ENCODE data around the gene HPS3.

The HPS3 gene, protein sequence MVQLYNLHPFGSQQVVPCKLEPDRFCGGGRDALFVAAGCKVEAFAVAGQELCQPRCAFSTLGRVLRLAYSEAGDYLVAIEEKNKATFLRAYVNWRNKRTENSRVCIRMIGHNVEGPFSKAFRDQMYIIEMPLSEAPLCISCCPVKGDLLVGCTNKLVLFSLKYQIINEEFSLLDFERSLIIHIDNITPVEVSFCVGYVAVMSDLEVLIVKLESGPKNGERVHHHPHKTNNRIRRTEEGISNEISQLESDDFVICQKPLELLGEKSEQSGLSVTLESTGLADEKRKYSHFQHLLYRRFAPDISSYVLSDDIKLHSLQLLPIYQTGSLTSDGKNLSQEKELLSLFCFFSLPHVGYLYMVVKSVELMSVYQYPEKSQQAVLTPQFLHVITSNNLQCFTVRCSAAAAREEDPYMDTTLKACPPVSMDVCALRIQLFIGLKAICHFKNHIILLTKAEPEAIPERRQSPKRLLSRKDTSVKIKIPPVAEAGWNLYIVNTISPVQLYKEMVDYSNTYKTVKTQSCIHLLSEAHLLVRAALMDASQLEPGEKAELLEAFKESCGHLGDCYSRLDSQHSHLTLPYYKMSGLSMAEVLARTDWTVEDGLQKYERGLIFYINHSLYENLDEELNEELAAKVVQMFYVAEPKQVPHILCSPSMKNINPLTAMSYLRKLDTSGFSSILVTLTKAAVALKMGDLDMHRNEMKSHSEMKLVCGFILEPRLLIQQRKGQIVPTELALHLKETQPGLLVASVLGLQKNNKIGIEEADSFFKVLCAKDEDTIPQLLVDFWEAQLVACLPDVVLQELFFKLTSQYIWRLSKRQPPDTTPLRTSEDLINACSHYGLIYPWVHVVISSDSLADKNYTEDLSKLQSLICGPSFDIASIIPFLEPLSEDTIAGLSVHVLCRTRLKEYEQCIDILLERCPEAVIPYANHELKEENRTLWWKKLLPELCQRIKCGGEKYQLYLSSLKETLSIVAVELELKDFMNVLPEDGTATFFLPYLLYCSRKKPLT

DNA sequence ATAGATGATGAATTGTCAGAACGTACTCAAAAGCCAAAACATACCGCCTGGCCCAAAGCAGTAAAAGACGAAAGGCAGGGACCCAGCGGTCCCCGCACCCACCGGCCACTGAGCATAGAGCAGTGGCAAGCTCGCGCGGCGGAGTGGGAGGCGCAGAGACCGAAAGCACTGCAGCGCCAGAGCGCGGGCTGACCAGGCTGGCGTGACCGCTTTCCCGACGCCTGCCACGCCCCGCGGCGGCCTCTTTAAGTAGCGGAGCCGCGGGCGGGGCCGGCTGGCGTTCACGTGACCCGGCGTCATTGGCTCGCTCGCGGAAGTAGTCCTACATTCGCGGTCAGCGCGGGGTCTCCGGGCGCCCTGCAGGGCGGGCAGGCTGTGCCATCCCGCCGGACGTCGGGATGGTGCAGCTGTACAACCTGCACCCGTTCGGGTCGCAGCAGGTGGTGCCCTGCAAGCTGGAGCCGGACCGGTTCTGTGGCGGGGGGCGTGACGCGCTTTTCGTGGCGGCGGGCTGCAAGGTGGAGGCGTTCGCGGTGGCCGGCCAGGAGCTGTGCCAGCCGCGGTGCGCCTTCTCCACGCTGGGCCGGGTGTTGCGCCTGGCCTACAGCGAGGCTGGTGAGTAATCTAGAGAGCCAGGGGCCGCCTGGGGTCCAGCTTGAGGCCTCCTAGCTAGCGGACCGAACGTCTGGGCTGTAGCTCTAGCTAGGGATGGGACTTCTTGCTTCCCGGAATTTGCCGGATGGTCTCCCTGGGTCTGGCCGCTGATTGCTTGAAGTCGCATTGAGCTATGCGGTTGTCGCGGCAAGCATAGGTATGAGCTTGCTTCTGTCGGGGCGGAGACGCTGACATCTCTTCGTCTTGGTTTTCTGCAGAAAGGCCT lies at the start of gene HPS3:
TSS of gene HPS3 (plus strand) at position 313 of the 880 bp plus-strand sequence. CDS start at position 399, 86 bp downstream.
- Histone ChIP-seq H3K27me3 (ENCODE audit: control insufficient read depth, insufficient read depth, low read length) (no peaks in the 10 kb centered on the region), H3K4me1 (ENCODE audit: control insufficient read depth, insufficient read depth, low read length) (no peaks in the 10 kb centered on the region), H3K4me3 (ENCODE audit: low read length) (peak within 1 kb of the TSS; percentile 66), H3K9me3 (ENCODE audit: control insufficient read depth, insufficient read depth, low read length) (no peaks in the 10 kb centered on the region), H3K27ac (ENCODE audit: low read length) (no peak within 1 kb of the TSS), H3K36me3 (ENCODE audit: control insufficient read depth, insufficient read depth, low read length) (no peaks in the 10 kb centered on the region)
- peak; percentile 43 for DNase-seq (ENCODE audit: low read depth, low spot score)
- WGBS (ENCODE audit: insufficient coverage, insufficient read length), result no CpG with 5 or more reads among the region's 84 CpGs

DNA sequence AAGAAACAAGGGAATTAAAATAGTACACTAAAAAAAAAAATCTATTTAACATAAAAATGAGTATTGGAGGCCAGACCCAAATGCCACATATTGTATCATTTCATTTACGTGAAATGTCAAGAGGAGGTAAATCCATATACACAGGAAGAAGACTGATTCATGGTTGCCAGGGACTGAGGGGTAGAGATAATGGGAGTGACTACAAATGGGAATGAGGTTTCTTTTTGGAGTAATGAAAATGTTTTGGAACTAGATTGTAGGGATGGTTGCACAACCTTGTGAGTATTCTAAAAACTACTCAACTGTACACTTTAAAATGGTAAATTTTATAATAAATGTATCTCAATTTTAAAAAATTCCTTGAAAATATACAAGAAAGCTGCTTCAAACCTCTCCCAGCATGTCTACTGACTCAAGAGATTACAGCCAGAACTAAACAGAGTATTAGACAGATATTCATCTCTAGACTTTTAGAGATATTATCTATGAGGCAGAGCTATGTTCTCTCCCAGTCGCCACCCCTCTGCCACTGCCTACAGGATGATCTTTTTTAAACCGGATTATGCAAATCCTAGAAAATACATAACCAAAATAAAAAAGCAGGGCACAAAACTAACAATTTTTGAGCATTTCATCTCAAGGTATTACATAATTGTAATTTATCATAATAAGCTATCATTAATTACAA lies 49.3 kb upstream of the HPS3 start:
- no peaks in the 10 kb centered on the region for H3K36me3 ChIP-seq (ENCODE audit: control insufficient read depth, insufficient read depth, low read length)

DNA sequence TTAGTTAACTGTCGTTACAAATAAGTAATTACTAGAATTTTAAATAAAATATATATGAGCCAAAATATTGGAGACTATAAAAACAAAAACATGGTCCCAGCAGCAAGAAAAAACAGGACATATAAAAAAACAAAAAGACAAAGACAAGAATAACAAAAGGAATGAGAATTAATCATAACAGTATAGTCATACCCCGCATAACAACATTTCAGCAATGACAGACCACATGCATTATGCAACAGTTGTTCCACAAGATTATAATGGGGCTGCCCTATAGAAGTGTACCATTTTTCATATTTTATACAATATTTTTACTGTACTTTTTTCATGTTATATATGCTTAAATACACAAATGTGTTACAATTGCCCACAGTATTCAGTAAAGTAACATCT lies 48.7 kb upstream of the HPS3 start:
- no peak overlapping the region for H3K4me3 ChIP-seq (ENCODE audit: low read length)
- DNase-seq (ENCODE audit: low read depth, low spot score), result no peak
- no peak overlapping the region for H3K27ac ChIP-seq (ENCODE audit: low read length)
- no peaks in the 10 kb centered on the region for H3K9me3 ChIP-seq (ENCODE audit: control insufficient read depth, insufficient read depth, low read length)
- H3K4me1 ChIP-seq (ENCODE audit: control insufficient read depth, insufficient read depth, low read length), result no peaks in the 10 kb centered on the region
- H3K27me3 ChIP-seq (ENCODE audit: control insufficient read depth, insufficient read depth, low read length), result no peaks in the 10 kb centered on the region
- no peaks in the 10 kb centered on the region for H3K36me3 ChIP-seq (ENCODE audit: control insufficient read depth, insufficient read depth, low read length)
- whole genome bisulfite sequencing (ENCODE audit: insufficient coverage, insufficient read length), result no CpG with 5 or more reads among the region's 2 CpGs

More for the DNA sequence above, 49.3 kb upstream of the HPS3 start:
- Histone ChIP-seq H3K4me3 (ENCODE audit: low read length) (no peak overlapping the region), H3K27ac (ENCODE audit: low read length) (no peak overlapping the region), H3K27me3 (ENCODE audit: control insufficient read depth, insufficient read depth, low read length) (no peaks in the 10 kb centered on the region), H3K4me1 (ENCODE audit: control insufficient read depth, insufficient read depth, low read length) (no peaks in the 10 kb centered on the region), H3K9me3 (ENCODE audit: control insufficient read depth, insufficient read depth, low read length) (no peaks in the 10 kb centered on the region)
- no CpG with 5 or more reads among the region's 3 CpGs for WGBS (ENCODE audit: insufficient coverage, insufficient read length)
- DNase-seq (ENCODE audit: low read depth, low spot score), result no peak

DNA sequence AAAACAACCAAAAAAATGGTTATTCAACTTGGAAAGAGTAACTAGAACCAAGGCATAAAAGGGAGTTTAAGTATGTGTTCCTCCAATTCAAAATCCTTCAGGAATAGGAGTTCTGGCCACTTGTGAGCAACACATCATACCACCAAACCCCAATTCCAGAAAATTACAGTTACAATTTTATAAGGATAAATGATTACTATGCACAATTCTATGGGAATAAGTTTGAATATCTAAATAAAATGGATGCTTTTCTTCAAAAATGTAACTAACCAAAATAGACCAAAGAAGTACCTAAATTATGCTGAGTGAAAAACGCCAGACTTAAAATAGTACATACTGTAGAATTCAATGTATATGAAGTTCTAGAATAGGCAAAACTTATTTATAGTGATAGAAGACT lies 47.7 kb upstream of the HPS3 start:
- Histone ChIP-seq H3K27ac (ENCODE audit: low read length) (no peak overlapping the region), H3K4me3 (ENCODE audit: low read length) (no peak overlapping the region), H3K9me3 (ENCODE audit: control insufficient read depth, insufficient read depth, low read length) (no peaks in the 10 kb centered on the region), H3K4me1 (ENCODE audit: control insufficient read depth, insufficient read depth, low read length) (no peaks in the 10 kb centered on the region), H3K27me3 (ENCODE audit: control insufficient read depth, insufficient read depth, low read length) (no peaks in the 10 kb centered on the region), H3K36me3 (ENCODE audit: control insufficient read depth, insufficient read depth, low read length) (no peaks in the 10 kb centered on the region)
- WGBS (ENCODE audit: insufficient coverage, insufficient read length), result no CpG with 5 or more reads among the region's 1 CpG
- DNase-seq (ENCODE audit: low read depth, low spot score), result no peak

DNA sequence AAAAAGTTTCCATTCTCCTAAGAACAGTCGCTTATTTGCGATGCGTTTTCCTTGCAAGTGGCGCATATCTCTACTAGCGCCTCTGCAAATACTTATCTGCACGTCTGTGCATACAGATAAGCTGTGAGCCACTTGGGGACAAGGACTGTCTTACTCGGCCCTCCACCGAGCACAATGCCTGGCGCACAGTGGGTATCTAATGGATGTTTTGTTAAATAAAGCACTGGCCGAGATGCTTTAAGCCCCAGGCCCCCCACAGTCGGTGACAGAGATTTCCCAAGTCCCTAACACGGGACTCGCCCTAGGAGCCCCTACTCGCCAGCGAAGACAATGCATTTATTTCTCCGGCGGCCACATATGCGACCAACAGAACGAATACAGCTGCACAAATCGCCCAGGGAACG lies 43.6 kb upstream of the HPS3 start:
- peak; percentile 13 for DNase-seq (ENCODE audit: low read depth, low spot score)
- no CpG with 5 or more reads among the region's 21 CpGs for WGBS (ENCODE audit: insufficient coverage, insufficient read length)
- Histone ChIP-seq H3K9me3 (ENCODE audit: control insufficient read depth, insufficient read depth, low read length) (no peaks in the 10 kb centered on the region), H3K36me3 (ENCODE audit: control insufficient read depth, insufficient read depth, low read length) (no peaks in the 10 kb centered on the region), H3K4me1 (ENCODE audit: control insufficient read depth, insufficient read depth, low read length) (no peaks in the 10 kb centered on the region; the same call in 1 of the 2 replicates), H3K27ac (ENCODE audit: low read length) (no peak overlapping the region), H3K27me3 (ENCODE audit: control insufficient read depth, insufficient read depth, low read length) (no peaks in the 10 kb centered on the region), H3K4me3 (ENCODE audit: low read length) (peak overlapping the region; percentile 57; the same call in 1 of the 2 replicates)

DNA sequence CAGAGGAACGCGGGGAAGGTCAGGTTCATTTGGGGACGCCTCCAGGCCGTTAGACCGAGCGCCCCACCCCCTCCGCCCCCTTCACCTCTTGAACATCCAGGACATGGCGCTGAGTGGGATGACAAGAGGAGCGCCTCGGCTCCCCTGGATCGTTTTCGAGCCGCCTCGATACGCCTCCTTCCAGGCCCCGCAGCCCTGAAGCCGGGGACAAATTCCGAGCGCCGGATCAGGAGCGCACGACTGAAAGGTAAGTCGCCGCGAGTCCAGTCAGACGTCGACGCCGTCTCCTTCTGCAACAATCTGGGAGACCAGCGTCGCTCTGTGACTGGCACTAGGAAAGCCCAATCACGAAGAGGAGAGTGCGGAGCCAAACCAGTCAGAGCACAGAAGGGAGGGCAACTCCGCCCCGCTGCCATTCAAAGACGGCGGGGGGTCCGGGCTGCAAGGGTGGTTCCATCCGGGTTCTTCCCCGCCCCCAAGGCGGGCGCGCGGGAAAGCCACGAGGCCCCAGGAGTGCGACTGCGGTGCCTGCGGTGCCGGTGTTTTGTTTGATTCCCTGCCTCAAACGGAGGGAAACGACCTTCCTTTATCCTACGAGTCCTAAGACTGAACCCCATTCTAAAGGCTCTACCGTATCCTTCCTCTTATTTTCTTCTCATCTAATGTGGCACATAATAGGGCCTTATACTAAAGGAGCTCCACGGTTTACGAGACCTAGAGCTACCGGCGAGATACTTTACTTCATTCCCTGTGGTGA lies 43.0 kb upstream of the HPS3 start, which contains the start of gene HLTF:
TSS of gene HLTF (minus strand) at position 302 of the 757 bp plus-strand sequence. CDS start at position 105, 197 bp downstream.
- Histone ChIP-seq H3K4me1 (ENCODE audit: control insufficient read depth, insufficient read depth, low read length) (no peaks in the 10 kb centered on the region; the same call in 1 of the 2 replicates), H3K27me3 (ENCODE audit: control insufficient read depth, insufficient read depth, low read length) (no peaks in the 10 kb centered on the region), H3K27ac (ENCODE audit: low read length) (no peak within 1 kb of the TSS), H3K36me3 (ENCODE audit: control insufficient read depth, insufficient read depth, low read length) (no peaks in the 10 kb centered on the region), H3K4me3 (ENCODE audit: low read length) (peak within 1 kb of the TSS; percentile 57), H3K9me3 (ENCODE audit: control insufficient read depth, insufficient read depth, low read length) (no peaks in the 10 kb centered on the region)
- WGBS (ENCODE audit: insufficient coverage, insufficient read length), result no CpG with 5 or more reads among the region's 57 CpGs
- peak; percentile 99 for DNase-seq (ENCODE audit: low read depth, low spot score)

DNA sequence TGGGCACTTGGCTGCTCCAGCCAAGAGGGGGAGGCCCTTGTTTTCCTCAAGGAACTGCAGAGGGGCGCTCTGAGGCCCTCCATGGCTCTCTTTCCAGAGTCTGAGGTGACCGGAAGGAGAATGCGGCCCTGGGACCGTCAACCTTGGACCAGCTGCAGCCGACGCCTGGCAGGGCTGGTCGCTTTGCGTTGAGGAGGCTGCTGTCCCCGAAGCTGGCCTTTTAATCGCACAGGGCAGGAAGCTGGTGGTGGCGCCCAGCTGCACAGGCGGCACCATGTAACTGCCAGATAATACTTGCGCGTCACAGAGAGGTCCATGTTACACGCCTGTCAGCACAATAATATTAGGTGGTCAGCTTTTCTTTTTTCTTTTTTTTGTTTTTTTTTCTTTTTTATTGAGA lies 42.2 kb upstream of the HPS3 start:
- H3K4me1 ChIP-seq (ENCODE audit: control insufficient read depth, insufficient read depth, low read length), result no peaks in the 10 kb centered on the region; the same call in 1 of the 2 replicates
- no CpG with 5 or more reads among the region's 15 CpGs for WGBS (ENCODE audit: insufficient coverage, insufficient read length)
- H3K36me3 ChIP-seq (ENCODE audit: control insufficient read depth, insufficient read depth, low read length), result no peaks in the 10 kb centered on the region
- no peak overlapping the region for H3K4me3 ChIP-seq (ENCODE audit: low read length)
- H3K27me3 ChIP-seq (ENCODE audit: control insufficient read depth, insufficient read depth, low read length), result no peaks in the 10 kb centered on the region
- DNase-seq (ENCODE audit: low read depth, low spot score), result no peak
- H3K27ac ChIP-seq (ENCODE audit: low read length), result no peak overlapping the region
- H3K9me3 ChIP-seq (ENCODE audit: control insufficient read depth, insufficient read depth, low read length), result no peaks in the 10 kb centered on the region

DNA sequence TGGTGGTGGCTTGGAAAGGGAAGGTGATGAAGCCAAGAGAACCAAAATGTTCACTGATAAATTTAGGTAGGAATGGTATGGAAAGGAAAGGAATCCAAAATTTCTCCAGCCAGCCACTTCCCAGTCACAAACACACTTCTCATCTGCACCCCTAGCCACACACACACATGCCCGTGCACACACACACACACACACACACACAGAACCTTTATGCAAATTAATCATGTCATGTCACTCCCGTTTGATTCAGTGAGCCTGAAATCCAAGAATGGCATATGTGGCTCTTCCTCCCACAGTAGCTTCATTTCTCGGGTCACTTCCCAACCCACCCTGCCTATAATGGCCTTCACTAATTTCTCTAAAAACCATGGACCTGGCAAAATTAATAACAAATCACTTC lies 40.0 kb upstream of the HPS3 start:
- Histone ChIP-seq H3K4me1 (ENCODE audit: control insufficient read depth, insufficient read depth, low read length) (no peaks in the 10 kb centered on the region; the same call in 1 of the 2 replicates), H3K27ac (ENCODE audit: low read length) (no peak overlapping the region), H3K27me3 (ENCODE audit: control insufficient read depth, insufficient read depth, low read length) (no peaks in the 10 kb centered on the region), H3K36me3 (ENCODE audit: control insufficient read depth, insufficient read depth, low read length) (no peaks in the 10 kb centered on the region), H3K9me3 (ENCODE audit: control insufficient read depth, insufficient read depth, low read length) (no peaks in the 10 kb centered on the region), H3K4me3 (ENCODE audit: low read length) (no peak overlapping the region)
- DNase-seq (ENCODE audit: low read depth, low spot score), result no peak
- no CpG with 5 or more reads among the region's 3 CpGs for WGBS (ENCODE audit: insufficient coverage, insufficient read length)

DNA sequence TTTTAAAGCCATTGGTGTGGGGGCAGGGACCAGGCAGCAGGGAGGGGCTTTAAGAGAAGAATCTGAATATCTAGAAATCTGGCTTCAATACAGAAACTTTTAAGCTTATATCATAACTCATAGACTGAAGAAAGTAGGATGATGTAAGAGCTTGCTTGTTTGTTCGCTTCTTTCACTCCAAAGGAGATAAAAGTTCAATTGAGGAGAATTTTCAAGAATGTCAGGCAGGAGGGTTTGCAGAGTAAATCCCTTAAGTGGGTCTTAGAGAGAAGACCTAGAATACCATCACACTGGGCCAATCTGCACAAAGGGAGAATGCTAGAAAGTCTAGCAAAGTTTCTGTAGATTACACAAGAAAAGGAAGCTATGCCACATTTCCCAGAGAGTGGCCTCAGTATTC lies 39.0 kb upstream of the HPS3 start:
- DNase-seq (ENCODE audit: low read depth, low spot score), result no peak
- no CpG with 5 or more reads among the region's 1 CpG for WGBS (ENCODE audit: insufficient coverage, insufficient read length)
- H3K4me1 ChIP-seq (ENCODE audit: control insufficient read depth, insufficient read depth, low read length), result no peaks in the 10 kb centered on the region; the same call in 1 of the 2 replicates
- no peaks in the 10 kb centered on the region for H3K36me3 ChIP-seq (ENCODE audit: control insufficient read depth, insufficient read depth, low read length)
- no peaks in the 10 kb centered on the region for H3K9me3 ChIP-seq (ENCODE audit: control insufficient read depth, insufficient read depth, low read length)
- H3K27me3 ChIP-seq (ENCODE audit: control insufficient read depth, insufficient read depth, low read length), result no peaks in the 10 kb centered on the region
- H3K27ac ChIP-seq (ENCODE audit: low read length), result no peak overlapping the region
- H3K4me3 ChIP-seq (ENCODE audit: low read length), result no peak overlapping the region

Measured in iPS DF 6.9 (cell line).